ENCODE results near the gene RAB6D. TPM values are rescaled to one million over a fixed set of nuclear protein-coding genes. Genes with fewer than 3 reads are reported as not detected.
"Not testable (repeated sequence)": the region's sequence is repeated elsewhere in the genome, so short reads cannot be mapped to it uniquely, and the experiment has no call there.

Gene RAB6D
- not detected in 2 replicates for total RNA-seq (2011; cell fraction: chromatin; rRNA removed; ENCODE audit: low replicate concordance)
- total RNA-seq (2011; cell fraction: nucleolus; rRNA removed) = not detected in 2 replicates
- not detected in 2 replicates for total RNA-seq (2011; cell fraction: nucleoplasm; rRNA removed)
- not detected in 2 replicates for total RNA-seq (2014; rRNA removed)
- total RNA-seq (2014; rRNA removed; fragmentation: Illumina TruSeq; extraction: Trizol) = 0.04 TPM in 1 of 2 replicates, not detected in the other
- not detected in 2 replicates for total RNA-seq (2015; rRNA removed; fragmentation: Illumina TruSeq; extraction: Trizol)
- total RNA-seq (2021) = not detected in 2 replicates
- 0.03 TPM in 2 replicates for polyA plus RNA-seq (2011; rRNA removed)
- polyA plus RNA-seq (2011; cell fraction: cytosol; rRNA removed) = not detected in 2 replicates
- not detected in 2 replicates for polyA plus RNA-seq (2011; cell fraction: nucleus; rRNA removed)
- polyA plus RNA-seq (2012) = 0.03 TPM in 2 replicates
- 0.03 TPM in 1 of 2 replicates, not detected in the other for polyA plus RNA-seq (2014; fragmentation: Illumina TruSeq; extraction: Trizol)
- polyA plus RNA-seq (2014; fragmentation: Nextera tagmentation; extraction: Ambion mirVana) = under 1 TPM in 1 of 2 experiments, not detected in 1; 0.01 TPM
- not detected in 2 replicates for polyA plus RNA-seq (2014; rRNA removed)
- polyA minus RNA-seq (2011; rRNA and poly(A)+ RNA removed) = 0.11 and 0.12 TPM in 2 replicates
- not detected in 2 replicates for polyA minus RNA-seq (2011; cell fraction: cytosol; rRNA and poly(A)+ RNA removed)
- polyA minus RNA-seq (2011; cell fraction: nucleus; rRNA and poly(A)+ RNA removed) = not detected in 2 replicates
- Bru-seq, nascent RNA = percentile 21 among the genes with signal in this experiment
- BruChase-seq, experiment 1, labeled RNA remaining after a 2-hour chase = percentile 17 among the genes with signal in this experiment
- not detected for BruChase-seq, experiment 2, labeled RNA remaining after a 6-hour chase
- long read RNA-seq, experiment 1 = 0 reads
- long read RNA-seq, experiment 2 = 0 reads
- long read RNA-seq, experiment 3 = 0 reads

- H4K20me1 ChIP-seq (replicated peaks; ENCODE audit: control insufficient read depth, insufficient read depth, low read length); H2AFZ ChIP-seq (ENCODE audit: low read depth, low read length); H3K9me1 ChIP-seq (ENCODE audit: control insufficient read depth, insufficient read depth, low read length); H3K79me2 ChIP-seq (ENCODE audit: control insufficient read depth, insufficient read depth, low read length); intact Hi-C loops (cut with micrococcal nuclease); POLR2A ChIA-PET; FAIRE-seq; H3K9ac ChIP-seq (ENCODE audit: insufficient read depth in 1 of 2, low read depth in 2 of 2, low read length in 2 of 2); H3K36me3 ChIP-seq (ENCODE audit: control insufficient read depth, insufficient read depth, low read length); CTCF ChIA-PET (ENCODE audit: low intra/inter-chr PET ratio); H3K4me2 ChIP-seq (ENCODE audit: insufficient read depth, low read length); BruUV-seq (replicated peaks); H3K9me3 ChIP-seq (replicated peaks; ENCODE audit: control insufficient read depth, insufficient read depth, low read depth, low read length); H3K4me3 ChIP-seq; H3K4me1 ChIP-seq (replicated peaks in 1 of 2; ENCODE audit: control insufficient read depth in 2 of 2, insufficient read depth in 2 of 2, low read length in 2 of 2); H3K27ac ChIP-seq (ENCODE audit: extremely low read depth, low read depth, low read length): not testable (repeated sequence)
- TF ChIP-seq CXXC5 (CRISPR knock-in tag; IDR thresholded peaks at IDR 0.05) = peak; percentile 36
- DNase-seq (ENCODE audit: extremely low read depth in 1 of 4, low spot score in 3 of 4) (peak in 1 of 4 experiments; percentile 7), ATAC-seq (peak; percentile 84)
- peaks cover 8 to 16% of the 10 kb centered on the region in 2 experiments; a peak in 4 of 5 replicates for H3K27me3 ChIP-seq (ENCODE audit: control insufficient read depth in 2 of 2, insufficient read depth in 2 of 2, low read length in 2 of 2)
- WGBS (ENCODE audit: insufficient coverage, low coverage, missing lambda C conversion rate) = 10% methylated on average over 42 of the region's 50 CpGs
- in situ Hi-C loops (cut with MboI) = loop anchor here (5.0 kb wide), 1 partner anchor 1381 kb away; no protein-coding TSS in a partner anchor
Measured at GRCh38 chr2:131363703-131364186, at the start of gene RAB6D. Gene RAB6D (minus strand): TSS chr2:131364168. CDS start chr2:131363720, 448 bp downstream.

Data from K562 (cell line).